HepG2 (cell line): ENCODE results near the gene ZNF316. TPM values are rescaled to one million over a fixed set of nuclear protein-coding genes. Genes with fewer than 3 reads are reported as not detected.

Experiments
- AGO2 ChIP-seq: fragments of 200-400 bp; formaldehyde crosslinking; optimal IDR thresholded peaks from 2 replicates; pipeline ENCODE3; 2017; ENCODE audit warnings: mild to moderate bottlenecking, low read depth, low read length, moderate library complexity
- ATM ChIP-seq: fragments of 450-650 bp; IDR thresholded peaks from 2 replicates; pipeline ENCODE4 v1.7.1; 2017; ENCODE audit warnings: mild to moderate bottlenecking, borderline replicate concordance
- BHLHE40 ChIP-seq: IDR thresholded peaks from 2 replicates; pipeline ENCODE4 v1.6.1; 2011; ENCODE audit warnings: low read length, improper control_type of control experiment
- CBX5 ChIP-seq: sonication (generic); formaldehyde crosslinking; IDR thresholded peaks from 2 replicates; pipeline ENCODE4 v1.4.0; 2020; ENCODE audit warnings: missing genetic modification reagents, borderline replicate concordance
- HCFC1 ChIP-seq: fragments of 150-350 bp; IDR thresholded peaks from 2 replicates; pipeline ENCODE4 v1.6.1; 2014; ENCODE audit warnings: low read depth, low read length
- HDAC6 ChIP-seq: fragments of 200-600 bp; sonication (generic); IDR thresholded peaks from 2 replicates; pipeline ENCODE4 v1.7.0; 2017; ENCODE audit warnings: mild to moderate bottlenecking, antibody characterized with exemption, low read length, low read depth
- JUN ChIP-seq: sonication (generic); formaldehyde crosslinking; IDR thresholded peaks from 2 replicates; pipeline ENCODE4 v1.4.0; 2020; ENCODE audit warnings: mild to moderate bottlenecking, missing genetic modification reagents
- KDM2A ChIP-seq: sonication (generic); formaldehyde crosslinking; IDR thresholded peaks from 2 replicates; pipeline ENCODE4 v1.4.0; 2020; ENCODE audit warnings: low read depth, missing genetic modification reagents, borderline replicate concordance
- MTA1 ChIP-seq: sonication (generic); formaldehyde crosslinking; IDR thresholded peaks from 2 replicates; pipeline ENCODE4 v1.4.0; 2020; ENCODE audit warnings: missing genetic modification reagents, mild to moderate bottlenecking, borderline replicate concordance
- PHF20 ChIP-seq: sonication (generic); formaldehyde crosslinking; IDR thresholded peaks from 2 replicates; pipeline ENCODE4 v1.5.0; 2020; ENCODE audit warnings: mild to moderate bottlenecking, missing genetic modification reagents
- SCMH1 ChIP-seq: sonication (generic); formaldehyde crosslinking; IDR thresholded peaks from 2 replicates; pipeline ENCODE4 v1.9.0; 2021; ENCODE audit warnings: missing genetic modification reagents, mild to moderate bottlenecking, borderline replicate concordance
- ZMYM4 ChIP-seq: sonication (generic); formaldehyde crosslinking; IDR thresholded peaks from 2 replicates; pipeline ENCODE4 v1.8.1; 2023; ENCODE audit warnings: mild to moderate bottlenecking, missing genetic modification reagents
- ZNF180 ChIP-seq: sonication (generic); formaldehyde crosslinking; IDR thresholded peaks from 2 replicates; pipeline ENCODE4 v1.4.0; 2020; ENCODE audit warnings: low read depth, missing genetic modification reagents, borderline replicate concordance
- ZNF260 ChIP-seq: sonication (generic); formaldehyde crosslinking; IDR thresholded peaks from 2 replicates; pipeline ENCODE4 v1.4.0; 2020; ENCODE audit warnings: missing genetic modification reagents, low read depth, mild to moderate bottlenecking, borderline replicate concordance
- ZNF333 ChIP-seq: sonication (generic); formaldehyde crosslinking; IDR thresholded peaks from 2 replicates; pipeline ENCODE4 v1.4.0; 2020; ENCODE audit warnings: mild to moderate bottlenecking, missing genetic modification reagents, borderline replicate concordance
- ZNF441 ChIP-seq: sonication (generic); formaldehyde crosslinking; IDR thresholded peaks from 2 replicates; pipeline ENCODE4 v1.7.0; 2021; ENCODE audit warnings: missing genetic modification reagents, borderline replicate concordance
- ZNF567 ChIP-seq: sonication (generic); formaldehyde crosslinking; IDR thresholded peaks from 2 replicates; pipeline ENCODE4 v1.8.1; 2023; ENCODE audit warnings: mild to moderate bottlenecking, missing genetic modification reagents, borderline replicate concordance
- ZNF850 ChIP-seq: sonication (generic); formaldehyde crosslinking; conservative IDR thresholded peaks from 2 replicates; pipeline ENCODE4 v1.9.0; 2021; ENCODE audit warnings: mild to moderate bottlenecking, missing genetic modification reagents
- polyA plus RNA-seq, 8 experiments: library from polyadenylated mRNA; depleted of rRNA in 3 of 8; stranded (reverse) in 7 of 8; unstranded in 1 of 8; fragments of >200 nt; fragmentation: Illumina TruSeq in 4 of 8; extraction: Trizol in 4 of 8; gene quantifications; 2 replicates each; pipeline versions ENCODE4 v1.2.1 to v1.2.3, GENCODE V29; 2011 to 2016; ENCODE audit warnings: low read depth in 4 of 8, missing spikeins in 1 of 8, mixed read lengths in 1 of 8; ENCODE audit not compliant: insufficient read depth in 1 of 8
- total RNA-seq, 5 experiments: library from RNA; depleted of rRNA; stranded (reverse); fragments of >200 nt; fragmentation: Illumina TruSeq; extraction: Trizol; gene quantifications; 2 replicates each; pipeline ENCODE4 v1.2.3, GENCODE V29; 2016; ENCODE audit warnings: low read depth in 1 of 5
- TF ChIP-seq, protein P1 (sequence below): sonication (generic); formaldehyde crosslinking; IDR thresholded peaks from 2 replicates; pipeline ENCODE4 v1.5.0; 2020; ENCODE audit warnings: mild to moderate bottlenecking, missing genetic modification reagents
- TF ChIP-seq, protein P2 (sequence below): sonication (generic); formaldehyde crosslinking; IDR thresholded peaks from 2 replicates; pipeline ENCODE4 v1.8.1; 2023; ENCODE audit warnings: mild to moderate bottlenecking, inconsistent platforms, moderate library complexity, missing genetic modification reagents, borderline replicate concordance
- TF ChIP-seq, protein P3 (sequence below), 2 experiments: sonication (generic) in 1 of 2; formaldehyde crosslinking in 1 of 2; IDR thresholded peaks; 2 replicates each; pipeline versions ENCODE4 v1.4.0 to v1.6.1; 2018 to 2020; ENCODE audit warnings: missing genetic modification reagents in 2 of 2, borderline replicate concordance in 1 of 2, low read depth in 1 of 2, mild to moderate bottlenecking in 1 of 2, missing biosample characterization in 1 of 2
- TF ChIP-seq, protein P4 (sequence below): sonication (generic); formaldehyde crosslinking; IDR thresholded peaks from 2 replicates; pipeline ENCODE4 v1.4.0; 2020; ENCODE audit warnings: missing genetic modification reagents

The ZNF316 gene
- total and polyA plus RNA-seq, 2 of the 13 experiments (the other 11 are each of a cell fraction or from before 2014, with no cell fraction given), result 4.3 to 9.9 TPM

DNA sequence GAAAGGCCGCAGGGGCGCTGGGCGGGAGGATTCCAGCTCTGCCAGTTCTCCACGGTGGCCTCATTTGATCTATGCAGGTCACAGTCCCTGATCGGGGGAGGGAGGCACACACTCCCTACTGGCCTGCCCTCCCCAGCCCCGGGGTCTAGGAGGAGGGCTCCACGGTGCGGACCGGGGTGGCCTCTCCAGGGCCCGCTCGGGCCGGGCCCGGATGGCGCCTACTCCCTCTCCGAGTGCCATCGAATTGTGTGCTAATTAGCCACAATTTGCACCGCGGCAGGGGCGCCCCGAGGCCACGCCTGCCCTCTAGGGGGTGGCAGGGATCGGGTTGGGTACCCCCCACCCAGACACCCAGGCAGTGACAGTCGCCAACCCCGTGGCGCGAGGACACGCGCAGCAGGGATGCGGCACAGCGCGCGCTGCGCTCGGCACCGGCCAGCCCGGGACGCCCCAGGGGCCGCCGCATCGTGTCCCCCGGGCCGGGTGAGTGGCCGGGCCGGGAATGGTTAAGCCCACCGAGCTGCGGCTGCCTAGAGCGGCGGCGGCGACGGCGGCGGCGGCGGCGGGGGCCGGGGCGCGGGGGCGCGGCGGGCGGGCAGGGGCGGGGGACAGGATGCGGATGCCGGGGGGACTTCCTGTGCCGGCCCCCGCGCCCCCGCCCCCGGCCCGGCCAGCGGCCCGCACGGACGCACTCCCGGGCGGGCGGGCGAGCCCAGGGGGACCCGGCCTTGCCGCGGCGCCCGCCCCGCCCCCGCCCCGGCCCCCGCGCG, 22.0 kb upstream of the ZNF316 start, which contains the start of gene ZNF853 (continued):
- TF ChIP-seq, protein P1, sequence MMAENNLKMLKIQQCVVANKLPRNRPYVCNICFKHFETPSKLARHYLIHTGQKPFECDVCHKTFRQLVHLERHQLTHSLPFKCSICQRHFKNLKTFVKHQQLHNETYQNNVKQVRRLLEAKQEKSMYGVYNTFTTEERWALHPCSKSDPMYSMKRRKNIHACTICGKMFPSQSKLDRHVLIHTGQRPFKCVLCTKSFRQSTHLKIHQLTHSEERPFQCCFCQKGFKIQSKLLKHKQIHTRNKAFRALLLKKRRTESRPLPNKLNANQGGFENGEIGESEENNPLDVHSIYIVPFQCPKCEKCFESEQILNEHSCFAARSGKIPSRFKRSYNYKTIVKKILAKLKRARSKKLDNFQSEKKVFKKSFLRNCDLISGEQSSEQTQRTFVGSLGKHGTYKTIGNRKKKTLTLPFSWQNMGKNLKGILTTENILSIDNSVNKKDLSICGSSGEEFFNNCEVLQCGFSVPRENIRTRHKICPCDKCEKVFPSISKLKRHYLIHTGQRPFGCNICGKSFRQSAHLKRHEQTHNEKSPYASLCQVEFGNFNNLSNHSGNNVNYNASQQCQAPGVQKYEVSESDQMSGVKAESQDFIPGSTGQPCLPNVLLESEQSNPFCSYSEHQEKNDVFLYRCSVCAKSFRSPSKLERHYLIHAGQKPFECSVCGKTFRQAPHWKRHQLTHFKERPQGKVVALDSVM (CRISPR knock-in tag), result no peak
- TF ChIP-seq ZNF850 (CRISPR knock-in tag) (no peak), PHF20 (CRISPR knock-in tag) (peak; percentile 45; the same call in 1 of the 2 replicates), KDM2A (CRISPR knock-in tag) (peak; percentile 25; the same call in 1 of the 2 replicates), MTA1 (CRISPR knock-in tag) (peak; percentile 78; the same call in 1 of the 2 replicates), ZMYM4 (CRISPR knock-in tag) (no peak), BHLHE40 (no peak), SCMH1 (CRISPR knock-in tag) (no peak), JUN (CRISPR knock-in tag) (no peak), AGO2 (peak; percentile 17), ZNF180 (no peak), CBX5 (CRISPR knock-in tag) (no peak), HCFC1 (no peak), ZNF333 (CRISPR knock-in tag) (no peak), ATM (no peak), HDAC6 (no peak), ZNF260 (no peak), ZNF567 (no peak), ZNF441 (CRISPR knock-in tag) (no peak)
- TF ChIP-seq, protein P2, sequence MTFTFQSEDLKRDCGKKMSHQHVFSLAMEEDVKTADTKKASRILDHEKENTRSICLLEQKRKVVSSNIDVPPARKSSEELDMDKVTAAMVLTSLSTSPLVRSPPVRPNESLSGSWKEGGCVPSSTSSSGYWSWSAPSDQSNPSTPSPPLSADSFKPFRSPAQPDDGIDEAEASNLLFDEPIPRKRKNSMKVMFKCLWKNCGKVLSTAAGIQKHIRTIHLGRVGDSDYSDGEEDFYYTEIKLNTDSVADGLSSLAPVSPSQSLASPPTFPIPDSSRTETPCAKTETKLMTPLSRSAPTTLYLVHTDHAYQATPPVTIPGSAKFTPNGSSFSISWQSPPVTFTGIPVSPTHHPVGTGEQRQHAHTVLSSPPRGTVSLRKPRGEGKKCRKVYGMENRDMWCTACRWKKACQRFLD (CRISPR knock-in tag), result no peak
- TF ChIP-seq, protein P3, sequence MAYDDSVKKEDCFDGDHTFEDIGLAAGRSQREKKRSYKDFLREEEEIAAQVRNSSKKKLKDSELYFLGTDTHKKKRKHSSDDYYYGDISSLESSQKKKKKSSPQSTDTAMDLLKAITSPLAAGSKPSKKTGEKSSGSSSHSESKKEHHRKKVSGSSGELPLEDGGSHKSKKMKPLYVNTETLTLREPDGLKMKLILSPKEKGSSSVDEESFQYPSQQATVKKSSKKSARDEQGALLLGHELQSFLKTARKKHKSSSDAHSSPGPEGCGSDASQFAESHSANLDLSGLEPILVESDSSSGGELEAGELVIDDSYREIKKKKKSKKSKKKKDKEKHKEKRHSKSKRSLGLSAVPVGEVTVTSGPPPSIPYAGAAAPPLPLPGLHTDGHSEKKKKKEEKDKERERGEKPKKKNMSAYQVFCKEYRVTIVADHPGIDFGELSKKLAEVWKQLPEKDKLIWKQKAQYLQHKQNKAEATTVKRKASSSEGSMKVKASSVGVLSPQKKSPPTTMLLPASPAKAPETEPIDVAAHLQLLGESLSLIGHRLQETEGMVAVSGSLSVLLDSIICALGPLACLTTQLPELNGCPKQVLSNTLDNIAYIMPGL (CRISPR knock-in tag; IDR thresholded peaks at IDR 0.05; ENCODE audit: borderline replicate concordance in 1 of 2, low read depth in 1 of 2), result peak in 1 of 2 experiments; percentile 58; a peak in 1 of 4 replicates
- TF ChIP-seq, protein P4, sequence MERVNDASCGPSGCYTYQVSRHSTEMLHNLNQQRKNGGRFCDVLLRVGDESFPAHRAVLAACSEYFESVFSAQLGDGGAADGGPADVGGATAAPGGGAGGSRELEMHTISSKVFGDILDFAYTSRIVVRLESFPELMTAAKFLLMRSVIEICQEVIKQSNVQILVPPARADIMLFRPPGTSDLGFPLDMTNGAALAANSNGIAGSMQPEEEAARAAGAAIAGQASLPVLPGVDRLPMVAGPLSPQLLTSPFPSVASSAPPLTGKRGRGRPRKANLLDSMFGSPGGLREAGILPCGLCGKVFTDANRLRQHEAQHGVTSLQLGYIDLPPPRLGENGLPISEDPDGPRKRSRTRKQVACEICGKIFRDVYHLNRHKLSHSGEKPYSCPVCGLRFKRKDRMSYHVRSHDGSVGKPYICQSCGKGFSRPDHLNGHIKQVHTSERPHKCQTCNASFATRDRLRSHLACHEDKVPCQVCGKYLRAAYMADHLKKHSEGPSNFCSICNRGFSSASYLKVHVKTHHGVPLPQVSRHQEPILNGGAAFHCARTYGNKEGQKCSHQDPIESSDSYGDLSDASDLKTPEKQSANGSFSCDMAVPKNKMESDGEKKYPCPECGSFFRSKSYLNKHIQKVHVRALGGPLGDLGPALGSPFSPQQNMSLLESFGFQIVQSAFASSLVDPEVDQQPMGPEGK (CRISPR knock-in tag), result peak; percentile 77
